Measurements from ENCODE around the gene MCFD2. TPM values are rescaled to one million over a fixed set of nuclear protein-coding genes. Genes with fewer than 3 reads are reported as not detected.

MCFD2 gene
- total RNA-seq, 3 donors from 2014 or later (not counting 1 experiment from before 2014, with no cell fraction given) = 24.5 to 38.4 (median 34.8) TPM

DNA sequence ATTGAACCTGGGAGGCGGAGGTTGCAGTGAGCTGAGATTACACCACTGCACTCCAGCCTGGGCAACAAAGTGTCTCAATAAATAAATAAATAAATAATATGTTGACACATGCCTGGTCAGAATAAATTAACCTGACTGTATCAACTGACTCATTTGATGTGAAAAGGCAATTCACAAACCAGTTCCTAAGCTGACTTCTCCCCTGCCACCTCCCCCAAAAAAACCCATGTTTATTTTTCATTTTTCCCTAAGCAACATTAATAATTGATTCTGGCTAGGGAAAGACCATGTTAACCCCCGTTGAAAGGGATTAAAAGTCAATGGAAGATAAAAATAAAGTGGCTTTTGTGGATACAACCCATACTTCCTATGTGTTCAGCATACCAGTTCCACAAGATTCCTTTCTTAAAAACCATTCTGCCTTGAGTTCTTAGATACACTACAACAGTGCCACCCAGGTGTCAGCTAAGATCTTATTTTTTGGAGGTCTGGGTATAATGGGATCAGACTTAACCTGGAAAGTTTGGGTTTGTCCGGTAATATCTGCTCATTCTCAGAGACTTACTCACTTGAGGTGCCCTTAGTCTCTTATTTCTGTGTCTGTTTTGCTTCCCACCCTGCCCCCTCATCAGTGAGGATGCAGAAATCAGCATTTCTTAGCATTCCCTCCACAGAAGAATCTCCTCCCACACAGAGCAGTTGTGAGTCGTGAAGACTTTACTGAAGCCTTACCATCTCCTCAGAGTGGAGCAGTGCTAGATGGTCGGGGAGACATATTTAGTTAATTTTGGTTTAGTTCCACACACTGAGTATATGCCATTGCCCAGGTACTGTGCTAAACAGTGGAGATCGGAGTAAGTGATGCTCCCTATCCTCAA, 10.1 kb upstream of the MCFD2 start:
- peaks cover 3 to 5% of the 10 kb centered on the region in 2 donors for H3K9me3 Mint-ChIP-seq
- intact Hi-C loops (cut with micrococcal nuclease) = no loop called here
- no peaks in the 10 kb centered on the region for H3K27me3 Mint-ChIP-seq (ENCODE audit: low read depth in 2 of 2)
- Histone ChIP-seq H3K27me3 (ENCODE audit: control insufficient read depth, insufficient read depth, low read length) (no peaks in the 10 kb centered on the region), H3K4me1 (ENCODE audit: control insufficient read depth, insufficient read depth, low read length) (no peaks in the 10 kb centered on the region), H3K4me3 (ENCODE audit: low read length) (no peak overlapping the region), H3K9me3 (ENCODE audit: control insufficient read depth, insufficient read depth, low read length) (no peaks in the 10 kb centered on the region), H3K27ac (ENCODE audit: low read length) (no peak overlapping the region), H3K36me3 (ENCODE audit: control insufficient read depth, insufficient read depth, low read length) (no peaks in the 10 kb centered on the region)
- peaks cover 15% of the 10 kb centered on the region for H3K36me3 Mint-ChIP-seq
- H3K4me1 Mint-ChIP-seq = no peaks in the 10 kb centered on the region
- DNase-seq (no peak), ATAC-seq (no peak)
- no peak overlapping the region for H3K27ac Mint-ChIP-seq
- no peak overlapping the region for H3K4me3 Mint-ChIP-seq
- WGBS (ENCODE audit: insufficient coverage) = 90% methylated on average over 5 of the region's 6 CpGs
- TF ChIP-seq, protein P1, sequence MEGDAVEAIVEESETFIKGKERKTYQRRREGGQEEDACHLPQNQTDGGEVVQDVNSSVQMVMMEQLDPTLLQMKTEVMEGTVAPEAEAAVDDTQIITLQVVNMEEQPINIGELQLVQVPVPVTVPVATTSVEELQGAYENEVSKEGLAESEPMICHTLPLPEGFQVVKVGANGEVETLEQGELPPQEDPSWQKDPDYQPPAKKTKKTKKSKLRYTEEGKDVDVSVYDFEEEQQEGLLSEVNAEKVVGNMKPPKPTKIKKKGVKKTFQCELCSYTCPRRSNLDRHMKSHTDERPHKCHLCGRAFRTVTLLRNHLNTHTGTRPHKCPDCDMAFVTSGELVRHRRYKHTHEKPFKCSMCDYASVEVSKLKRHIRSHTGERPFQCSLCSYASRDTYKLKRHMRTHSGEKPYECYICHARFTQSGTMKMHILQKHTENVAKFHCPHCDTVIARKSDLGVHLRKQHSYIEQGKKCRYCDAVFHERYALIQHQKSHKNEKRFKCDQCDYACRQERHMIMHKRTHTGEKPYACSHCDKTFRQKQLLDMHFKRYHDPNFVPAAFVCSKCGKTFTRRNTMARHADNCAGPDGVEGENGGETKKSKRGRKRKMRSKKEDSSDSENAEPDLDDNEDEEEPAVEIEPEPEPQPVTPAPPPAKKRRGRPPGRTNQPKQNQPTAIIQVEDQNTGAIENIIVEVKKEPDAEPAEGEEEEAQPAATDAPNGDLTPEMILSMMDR (IDR thresholded peaks at IDR 0.05) = no peak

DNA sequence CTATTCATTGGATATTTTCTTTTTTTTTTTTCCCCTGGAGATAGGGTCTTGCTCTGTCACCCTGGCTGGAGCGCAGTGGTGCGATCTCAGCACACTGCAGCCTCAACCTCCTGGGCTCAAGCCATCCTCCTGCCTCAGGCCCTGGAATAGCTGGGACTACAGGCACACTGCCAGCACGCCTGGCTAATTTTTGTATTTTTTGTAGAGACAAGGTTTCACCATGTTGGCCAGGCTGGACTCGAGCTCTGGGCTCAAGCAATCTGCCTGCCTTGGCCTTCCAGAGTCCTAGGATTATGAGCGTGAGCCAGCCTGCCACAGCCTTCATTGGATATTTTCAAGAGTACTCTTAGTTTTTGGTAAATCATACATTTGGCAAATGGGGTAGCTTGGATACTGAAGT, 9.0 kb upstream of the MCFD2 start:
- Histone ChIP-seq H3K4me3 (ENCODE audit: low read length) (no peak overlapping the region), H3K4me1 (ENCODE audit: control insufficient read depth, insufficient read depth, low read length) (no peaks in the 10 kb centered on the region), H3K27me3 (ENCODE audit: control insufficient read depth, insufficient read depth, low read length) (no peaks in the 10 kb centered on the region), H3K36me3 (ENCODE audit: control insufficient read depth, insufficient read depth, low read length) (no peaks in the 10 kb centered on the region), H3K27ac (ENCODE audit: low read length) (no peak overlapping the region), H3K9me3 (ENCODE audit: control insufficient read depth, insufficient read depth, low read length) (no peaks in the 10 kb centered on the region)
- ATAC-seq = no peak
- Mint-ChIP-seq H3K9me3 (peaks cover 3 to 5% of the 10 kb centered on the region in 2 donors), H3K27me3 (ENCODE audit: low read depth in 2 of 2) (no peaks in the 10 kb centered on the region), H3K4me1 (no peaks in the 10 kb centered on the region), H3K36me3 (peaks cover 15% of the 10 kb centered on the region), H3K27ac (no peak overlapping the region), H3K4me3 (no peak overlapping the region)
- intact Hi-C loops (cut with micrococcal nuclease) = no loop called here
- TF ChIP-seq, protein P1 (IDR thresholded peaks at IDR 0.05) = no peak
- no peak for DNase-seq
- WGBS (ENCODE audit: insufficient coverage) = 95% methylated on average over 5 of the region's 5 CpGs

DNA sequence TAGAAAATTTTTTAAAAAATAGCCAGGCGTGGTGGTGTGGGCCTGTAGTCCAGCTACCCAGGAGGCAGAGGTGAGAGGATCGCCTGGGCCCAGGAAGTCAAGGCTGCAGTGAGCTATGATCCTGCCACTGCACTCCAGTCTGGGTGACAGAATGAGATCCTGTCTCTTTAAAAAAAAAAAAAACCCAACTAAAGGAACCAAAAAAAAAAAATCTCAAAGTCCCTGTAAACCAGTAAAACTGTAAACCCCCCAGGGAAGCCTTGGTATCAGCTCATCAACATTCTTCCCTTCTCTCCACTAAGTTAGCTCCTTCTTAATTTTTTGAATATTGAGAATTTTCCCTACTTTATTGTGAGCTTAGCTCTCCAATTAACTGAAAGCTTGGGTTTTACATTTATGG, 8.4 kb upstream of the MCFD2 start:
- no peaks in the 10 kb centered on the region for H3K27me3 ChIP-seq (ENCODE audit: control insufficient read depth, insufficient read depth, low read length)
- TF ChIP-seq, protein P1 (IDR thresholded peaks at IDR 0.05) = no peak
- Mint-ChIP-seq H3K9me3 (peaks cover 3 to 5% of the 10 kb centered on the region in 2 donors), H3K36me3 (peaks cover 15% of the 10 kb centered on the region), H3K27me3 (ENCODE audit: low read depth in 2 of 2) (no peaks in the 10 kb centered on the region), H3K4me1 (no peaks in the 10 kb centered on the region), H3K27ac (no peak overlapping the region), H3K4me3 (no peak overlapping the region)
- H3K27ac ChIP-seq (ENCODE audit: low read length) = no peak overlapping the region
- no peaks in the 10 kb centered on the region for H3K9me3 ChIP-seq (ENCODE audit: control insufficient read depth, insufficient read depth, low read length)
- intact Hi-C loops (cut with micrococcal nuclease) = no loop called here
- H3K36me3 ChIP-seq (ENCODE audit: control insufficient read depth, insufficient read depth, low read length) = no peaks in the 10 kb centered on the region
- H3K4me1 ChIP-seq (ENCODE audit: control insufficient read depth, insufficient read depth, low read length) = no peaks in the 10 kb centered on the region
- ATAC-seq (no peak), DNase-seq (no peak)
- WGBS (ENCODE audit: insufficient coverage) = 98% methylated on average over 2 of the region's 2 CpGs
- no peak overlapping the region for H3K4me3 ChIP-seq (ENCODE audit: low read length)
